Kidney (tissue), 14 donors: ENCODE measurements around the gene EEF1G. TPM values are rescaled to one million over a fixed set of nuclear protein-coding genes. Genes with fewer than 3 reads are reported as not detected.

Source experiments
- DNase-seq, 5 donors: peaks; one replicate each; pipeline ENCODE4 v3.0.0-alpha.2; 2013 to 2020
- FAIRE-seq: peaks from 2 replicates; lab custom pipeline; 2012; peaks lifted over from hg19 to GRCh38; lab: Jason Lieb, UNC
- H3K27ac ChIP-seq, 2 donors: one replicate each; pipeline ENCODE4 v1.7.0; 2013; ENCODE audit warnings: low read depth in 2 of 2, low read length in 2 of 2, inconsistent platforms in 1 of 2
- H3K27me3 ChIP-seq: one replicate; pipeline ENCODE4 v1.7.1; 2013; ENCODE audit warnings: low read length, inconsistent platforms; ENCODE audit not compliant: control insufficient read depth, insufficient read depth
- H3K36me3 ChIP-seq, 3 donors: one replicate each; pipeline versions ENCODE4 v1.7.0 to v1.7.1; 2013; ENCODE audit warnings: low read length in 3 of 3, control low read depth in 1 of 3, inconsistent platforms in 1 of 3; ENCODE audit not compliant: insufficient read depth in 3 of 3, control insufficient read depth in 2 of 3
- H3K4me1 ChIP-seq, 3 donors: one replicate each; pipeline versions ENCODE4 v1.7.0 to v1.7.1; 2013; ENCODE audit warnings: low read length in 3 of 3, inconsistent platforms in 1 of 3, low read depth in 1 of 3; ENCODE audit not compliant: control insufficient read depth in 2 of 3, insufficient read depth in 2 of 3
- H3K4me3 ChIP-seq, 3 donors: one replicate each; pipeline versions ENCODE4 v1.7.0 to v1.8.1; 2013; ENCODE audit warnings: low read length in 3 of 3, control low read depth in 1 of 3, inconsistent platforms in 1 of 3
- H3K9ac ChIP-seq, 3 donors: one replicate each; pipeline versions ENCODE4 v1.7.0 to v1.7.1; 2013; ENCODE audit warnings: low read length in 3 of 3, control low read depth in 1 of 3, inconsistent platforms in 1 of 3
- H3K9me3 ChIP-seq, 3 donors: one replicate each; pipeline versions ENCODE4 v1.7.0 to v1.7.1; 2013; ENCODE audit warnings: low read length in 3 of 3, control low read depth in 1 of 3, inconsistent platforms in 1 of 3; ENCODE audit not compliant: control insufficient read depth in 2 of 3, insufficient read depth in 1 of 3
- intact Hi-C: fragments of 100-400 bp; cut with DNase I; formaldehyde crosslinking; loops from one replicate; pipeline ENCODE4 v1.11.1; 2022
- polyA plus RNA-seq: library from polyadenylated mRNA; stranded (reverse); fragments of 350-450 nt; fragmentation: Illumina TruSeq; extraction: RNeasy Lipid Tissue Mini Kit (QIAGEN cat#74804); gene quantifications from one replicate; pipeline ENCODE4 v1.2.3, GENCODE V29; 2014; ENCODE audit warnings: low read depth, low replicate concordance; ENCODE audit not compliant: insufficient read depth
- total RNA-seq: library from RNA; stranded (reverse); fragmentation: NEBNext Ultra II Directional; extraction: Animal tissue kit (Norgen Biotek cat#: 25700); gene quantifications from one replicate; pipeline ENCODE4 v1.2.1, GENCODE V29; 2021
- TF ChIP-seq, protein P1 (sequence below): IDR thresholded peaks from 3 replicates; pipeline ENCODE4 v1.5.1; 2012; ENCODE audit warnings: mild to moderate bottlenecking, moderate library complexity, borderline replicate concordance; ENCODE audit not compliant: insufficient read depth; ENCODE audit errors: extremely low read depth
- donor health status: control.
- donor health status: control.
- donor health status: control.
- donor health status: control.
- donor health status: control.
- donor health status: DM: yes; HTN: yes; CAD: no.
- donor health status: Normal renal cell carcinoma (clear cell type).

EEF1G gene
- total and polyA plus RNA-seq, 2 donors from 2014 or later, result 1,136 to 1,809 TPM

- FAIRE-seq (no peak), DNase-seq (peak in 2 of 5 donors; percentile 23 to 30)
- Histone ChIP-seq H3K36me3 (peaks cover 8 to 32% (median 29%) of the 10 kb centered on the region in 3 donors), H3K4me1 (peaks cover 5 to 18% (median 17%) of the 10 kb centered on the region in 3 donors), H3K4me3 (peak overlapping the region; percentile 64 to 77 (median 70)), H3K27ac (peak overlapping the region; percentile 91 to 93), H3K27me3 (no peaks in the 10 kb centered on the region), H3K9ac (peak overlapping the region; percentile 74 to 79 (median 74)), H3K9me3 (no peaks in the 10 kb centered on the region)
- intact Hi-C loops, result no loop called here
- TF ChIP-seq, protein P1, sequence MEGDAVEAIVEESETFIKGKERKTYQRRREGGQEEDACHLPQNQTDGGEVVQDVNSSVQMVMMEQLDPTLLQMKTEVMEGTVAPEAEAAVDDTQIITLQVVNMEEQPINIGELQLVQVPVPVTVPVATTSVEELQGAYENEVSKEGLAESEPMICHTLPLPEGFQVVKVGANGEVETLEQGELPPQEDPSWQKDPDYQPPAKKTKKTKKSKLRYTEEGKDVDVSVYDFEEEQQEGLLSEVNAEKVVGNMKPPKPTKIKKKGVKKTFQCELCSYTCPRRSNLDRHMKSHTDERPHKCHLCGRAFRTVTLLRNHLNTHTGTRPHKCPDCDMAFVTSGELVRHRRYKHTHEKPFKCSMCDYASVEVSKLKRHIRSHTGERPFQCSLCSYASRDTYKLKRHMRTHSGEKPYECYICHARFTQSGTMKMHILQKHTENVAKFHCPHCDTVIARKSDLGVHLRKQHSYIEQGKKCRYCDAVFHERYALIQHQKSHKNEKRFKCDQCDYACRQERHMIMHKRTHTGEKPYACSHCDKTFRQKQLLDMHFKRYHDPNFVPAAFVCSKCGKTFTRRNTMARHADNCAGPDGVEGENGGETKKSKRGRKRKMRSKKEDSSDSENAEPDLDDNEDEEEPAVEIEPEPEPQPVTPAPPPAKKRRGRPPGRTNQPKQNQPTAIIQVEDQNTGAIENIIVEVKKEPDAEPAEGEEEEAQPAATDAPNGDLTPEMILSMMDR, result no peak
Observed at GRCh38 chr11:62600367-62601121, 26.9 kb upstream of the EEF1G start.

DNA sequence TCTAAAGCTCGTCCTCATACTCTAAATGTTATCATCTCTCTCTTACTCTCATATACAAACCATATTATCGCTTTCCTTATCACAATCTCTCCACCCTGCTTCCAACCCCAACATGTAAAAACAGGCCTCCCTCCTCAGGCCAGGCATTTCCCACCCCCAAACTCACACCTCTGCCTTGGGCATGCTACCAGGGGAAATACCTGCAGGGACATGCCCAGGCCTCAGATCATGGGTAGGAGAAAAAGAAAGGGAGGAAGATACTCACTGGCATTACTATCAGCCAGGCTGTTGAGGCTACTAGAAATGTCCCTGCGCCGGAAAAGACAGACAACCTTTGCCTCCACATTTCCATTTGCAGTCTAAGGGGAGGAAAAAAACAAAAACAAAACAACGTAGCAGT lies 26.2 kb upstream of the EEF1G start:
- TF ChIP-seq, protein P1, result no peak
- FAIRE-seq (no peak), DNase-seq (peak in 1 of 5 donors; percentile 35)
- H3K9ac ChIP-seq, result peak overlapping the region; percentile 8 to 74 (median 74)
- no peaks in the 10 kb centered on the region for H3K9me3 ChIP-seq
- intact Hi-C loops, result no loop called here
- H3K36me3 ChIP-seq, result peaks cover 8 to 35% (median 34%) of the 10 kb centered on the region in 3 donors
- H3K27me3 ChIP-seq, result no peaks in the 10 kb centered on the region
- H3K4me3 ChIP-seq, result peak overlapping the region; percentile 5 to 77 (median 64)
- no peak overlapping the region for H3K27ac ChIP-seq
- peaks cover 5 to 18% (median 17%) of the 10 kb centered on the region in 3 donors for H3K4me1 ChIP-seq

GRCh38 chr11:62599069-62599696 lies 25.5 kb upstream of the EEF1G start:
- no peak overlapping the region for H3K9ac ChIP-seq
- H3K27me3 ChIP-seq, result no peaks in the 10 kb centered on the region
- H3K27ac ChIP-seq, result peak overlapping the region in 1 of 2 donors; percentile 23
- H3K36me3 ChIP-seq, result peaks cover 8 to 40% (median 38%) of the 10 kb centered on the region in 3 donors
- DNase-seq (peak; percentile 96 to 98 (median 97)), FAIRE-seq (no peak)
- TF ChIP-seq, protein P1, result no peak
- peaks cover 5 to 18% (median 17%) of the 10 kb centered on the region in 3 donors for H3K4me1 ChIP-seq
- H3K9me3 ChIP-seq, result no peaks in the 10 kb centered on the region
- peak overlapping the region in 2 of 3 donors; percentile 16 to 77 for H3K4me3 ChIP-seq
- intact Hi-C loops, result no loop called here
